HG02840 (cell line): ENCODE results near the gene TXNL1.

Experiments used
- ATAC-seq: cut with Tn5 transposase; IDR thresholded peaks from one replicate; pipeline ENCODE4 v1.9.1; 2021; ENCODE audit warnings: mild to moderate bottlenecking, moderate library complexity, moderate number of reproducible peaks; ENCODE audit not compliant: unreplicated experiment, low FRiP score

TXNL1 gene

DNA sequence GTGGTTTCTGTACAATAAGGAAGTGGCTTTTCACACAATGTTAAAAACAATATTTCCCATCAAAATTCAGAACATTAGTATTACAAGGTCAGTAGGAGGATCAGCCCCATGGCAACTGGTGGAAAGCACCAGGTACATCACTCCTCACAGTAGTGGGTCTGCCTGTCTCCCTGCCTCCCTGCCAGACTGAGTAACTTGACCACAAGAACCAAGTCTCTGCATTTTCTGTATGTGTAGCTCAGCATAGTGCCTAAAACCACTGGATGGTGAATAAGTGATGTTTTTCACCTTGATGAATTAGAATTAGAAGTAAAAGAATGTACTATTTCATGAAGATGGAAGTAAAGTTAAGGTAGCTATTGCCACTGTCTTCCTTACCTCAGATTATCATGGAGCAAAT is 8.7 kb upstream of the TXNL1 start:
- ATAC-seq: no peak

DNA sequence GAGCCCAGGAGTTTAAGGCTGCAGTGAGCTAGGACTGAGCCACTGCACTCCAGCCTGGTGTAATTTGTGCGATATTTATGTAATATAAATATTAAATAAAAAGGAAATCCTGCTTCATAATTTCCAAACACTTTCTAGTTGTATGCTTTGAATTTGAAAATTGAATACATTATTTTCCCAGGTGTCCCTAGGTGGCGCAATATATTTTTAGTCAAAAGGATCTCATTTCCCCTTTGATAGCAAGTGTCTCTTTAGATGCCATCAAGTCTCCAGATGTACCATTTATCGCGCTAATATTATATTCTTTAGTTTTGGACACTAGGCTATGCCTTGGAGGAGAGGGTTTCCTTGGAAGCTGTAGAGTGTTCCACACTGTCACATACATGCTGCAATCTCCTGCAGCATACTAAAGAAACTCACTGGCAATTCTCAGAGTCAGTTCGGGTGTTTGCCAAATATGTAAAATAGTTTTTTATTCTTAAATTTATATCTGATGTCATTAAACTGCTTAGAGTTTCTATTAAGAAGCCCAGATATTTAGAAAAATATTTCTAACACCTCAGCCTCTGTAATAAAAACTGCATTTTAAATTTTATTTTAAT is 7.1 kb upstream of the TXNL1 start:
- no peak for ATAC-seq

DNA sequence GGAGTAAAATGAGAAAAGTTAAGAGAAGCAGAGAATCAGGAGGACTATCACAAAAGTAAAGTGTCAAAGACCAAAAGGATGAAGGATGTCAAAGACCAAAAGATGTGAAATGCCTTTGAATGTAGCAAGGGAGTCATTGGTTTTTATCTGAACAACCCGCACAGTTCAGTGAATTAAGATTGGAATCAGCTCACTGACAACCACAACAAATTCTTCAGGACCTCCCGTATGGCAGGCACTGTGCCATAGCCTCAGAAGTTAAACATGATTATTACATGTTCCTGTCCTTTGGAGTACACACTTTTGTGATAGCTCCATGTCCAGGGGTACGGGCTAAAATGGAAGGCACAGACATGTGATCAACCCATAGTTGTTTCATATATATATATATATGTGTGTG is 5.0 kb upstream of the TXNL1 start:
- no peak for ATAC-seq

DNA sequence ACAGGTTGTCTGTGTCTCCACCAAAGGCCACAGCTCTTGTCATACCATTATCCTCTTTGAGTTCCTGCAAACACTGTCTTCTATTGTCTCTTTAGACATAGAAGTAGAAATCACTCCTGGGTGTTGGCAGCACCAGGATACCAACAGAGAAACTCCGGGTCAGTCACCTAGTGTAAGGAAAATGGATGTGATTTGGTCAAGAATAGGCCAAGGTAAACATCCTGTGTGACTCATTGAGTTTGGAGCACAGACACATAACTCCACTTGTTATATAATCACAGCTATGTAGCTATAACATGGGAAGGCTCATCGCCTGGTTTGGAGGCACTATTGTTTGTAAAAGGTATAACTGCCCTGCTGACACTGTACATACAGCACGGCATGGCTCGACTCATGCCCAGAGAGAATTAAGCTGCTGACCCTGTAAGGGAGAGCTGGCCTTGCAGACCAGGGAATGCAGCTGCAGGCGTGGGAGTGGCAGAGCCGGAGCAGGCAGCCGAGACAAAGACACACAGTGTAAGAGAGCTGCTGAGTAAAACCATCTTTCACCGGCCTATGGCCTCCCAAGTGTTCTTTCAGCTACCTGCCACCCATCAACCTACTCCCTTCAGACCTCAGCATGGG is 3.4 kb upstream of the TXNL1 start:
- no peak for ATAC-seq

DNA sequence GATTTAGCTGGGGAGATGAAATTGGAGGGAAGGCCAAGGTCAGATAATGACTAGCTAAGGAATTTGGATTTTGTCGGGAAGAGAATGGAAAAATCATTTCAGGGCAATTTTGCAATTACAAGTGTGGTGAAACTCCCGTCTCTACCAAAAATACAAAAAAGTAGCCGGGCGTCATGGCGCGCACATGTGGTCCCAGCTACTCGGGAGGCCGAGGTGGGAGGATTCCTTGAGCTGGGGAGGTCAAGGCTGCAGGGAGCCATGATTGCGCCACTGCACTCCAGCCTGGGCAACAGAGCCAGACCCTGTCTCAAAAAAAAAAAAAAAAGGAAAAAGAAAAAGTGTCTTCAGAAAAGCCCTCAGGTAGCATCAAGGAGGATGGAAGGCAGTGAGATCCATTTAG is 1.2 kb upstream of the TXNL1 start:
- no peak for ATAC-seq

DNA sequence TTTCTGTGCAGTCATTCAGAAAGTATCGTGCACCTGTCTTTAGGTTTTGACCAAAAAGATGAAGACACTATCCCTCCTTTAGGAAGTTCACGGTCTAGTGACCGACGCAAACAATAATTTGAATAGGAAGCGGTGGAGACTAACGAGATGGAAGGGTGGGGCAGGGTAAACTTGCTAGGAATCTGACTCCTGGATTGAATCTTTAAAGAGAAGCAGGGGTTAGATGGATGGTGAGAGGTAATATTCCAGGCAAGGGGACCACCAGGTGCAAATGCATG is 651 bp upstream of the TXNL1 start:
- ATAC-seq: no peak

DNA sequence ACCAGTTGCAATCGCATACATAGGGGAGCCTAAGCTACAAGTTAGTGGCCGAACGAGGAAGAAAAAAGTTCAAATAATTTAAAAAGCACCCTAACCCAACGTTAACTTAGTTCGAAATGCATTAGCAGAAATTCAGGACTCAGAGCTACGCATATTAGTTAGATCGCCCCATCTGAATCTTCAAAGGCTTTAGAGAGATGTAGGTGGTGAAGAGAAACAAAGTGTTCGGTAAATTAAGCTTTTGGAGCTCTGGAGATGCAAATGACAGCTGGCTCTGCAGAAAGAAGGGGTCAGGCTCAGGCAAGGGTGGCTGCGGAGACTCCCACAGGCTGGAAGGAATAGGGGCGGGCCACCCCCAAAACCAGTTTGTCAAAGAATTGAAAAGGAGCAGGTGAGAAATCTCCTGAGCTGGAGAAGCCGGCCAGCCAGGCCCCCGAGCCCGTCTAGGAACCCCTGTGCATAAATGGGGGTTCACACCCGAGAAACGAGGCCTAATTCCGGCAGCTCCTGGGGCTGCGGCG is 621 bp downstream of the TXNL1 start:
- peak; percentile 5 for ATAC-seq

DNA sequence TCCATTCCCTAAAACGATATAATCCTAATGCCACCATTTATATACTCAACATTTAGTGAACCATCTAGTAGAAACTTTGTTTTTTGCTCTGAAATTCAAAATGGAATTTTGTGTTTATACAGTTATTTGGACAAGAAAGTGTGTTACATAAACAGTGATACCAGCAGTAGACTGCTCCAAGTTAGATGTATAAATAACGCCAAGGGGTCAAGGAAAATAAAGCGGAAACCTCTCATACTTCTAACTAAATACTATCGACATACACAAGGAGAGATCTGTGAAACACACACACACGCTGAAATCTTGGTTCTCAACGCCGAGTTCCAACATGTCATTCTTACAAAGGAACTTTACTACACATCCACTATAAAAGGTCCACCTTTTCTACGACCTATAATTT is 1.2 kb downstream of the TXNL1 start:
- no peak for ATAC-seq

DNA sequence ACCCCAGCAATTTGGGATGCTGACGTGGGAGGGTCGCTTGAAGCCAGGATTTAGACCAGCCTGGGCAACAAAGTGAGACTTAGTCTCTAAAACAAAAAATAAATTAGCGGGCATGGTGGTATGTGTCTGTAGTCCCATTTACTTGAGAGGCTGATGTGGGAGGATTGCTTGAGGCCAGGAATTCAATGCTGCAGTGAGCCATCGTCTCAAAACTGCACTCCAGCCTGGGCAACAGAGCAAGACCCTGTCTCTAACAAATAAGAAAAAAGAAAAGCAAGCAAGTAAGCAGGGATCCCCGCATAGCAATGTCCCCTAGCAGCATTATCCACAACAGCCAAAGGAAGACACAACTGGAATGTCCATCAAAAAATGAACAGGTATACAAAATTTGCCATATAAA is 3.4 kb downstream of the TXNL1 start:
- no peak for ATAC-seq

DNA sequence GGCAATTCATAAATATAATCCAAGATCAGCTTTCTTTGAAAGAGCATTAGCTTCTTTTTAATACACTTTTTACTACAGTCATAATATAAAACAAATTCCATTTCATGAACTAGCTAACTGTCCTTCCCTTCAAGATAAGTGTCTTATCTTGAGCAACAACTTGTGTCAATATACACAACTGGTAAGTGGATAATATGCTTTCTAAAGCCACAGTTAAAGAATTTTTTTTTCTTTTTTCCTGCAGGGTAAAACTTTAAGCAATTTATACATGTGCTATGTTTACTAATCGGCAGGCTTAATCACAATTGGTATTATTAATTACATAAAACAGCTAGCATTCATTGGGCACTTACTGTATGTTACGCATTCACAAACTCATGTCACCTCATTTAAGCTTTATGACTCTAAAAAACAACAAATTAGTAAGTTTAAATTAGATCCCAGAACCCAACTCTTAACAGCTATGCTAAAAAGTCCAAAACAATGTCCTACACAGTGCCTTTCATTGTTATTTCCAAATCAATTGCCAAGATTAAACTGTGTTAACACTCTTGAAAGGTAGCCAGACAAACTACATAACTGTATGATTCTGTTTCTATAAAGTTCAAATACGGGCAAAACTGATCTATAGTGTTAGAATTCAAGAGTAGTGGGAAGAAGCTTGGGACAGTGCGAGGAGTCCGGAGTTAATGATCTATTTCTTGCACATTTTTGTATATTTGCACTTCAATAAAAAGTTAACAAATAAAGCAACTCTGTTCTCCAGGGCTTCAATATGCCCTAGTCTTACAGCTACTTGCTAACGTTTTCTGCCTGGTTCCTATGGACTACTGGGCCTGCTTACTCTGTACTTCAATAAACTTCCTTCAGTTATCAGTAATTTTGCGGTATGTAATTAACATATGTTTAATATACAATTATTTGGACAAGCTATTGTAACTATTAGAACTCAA is 6.0 kb downstream of the TXNL1 start:
- no peak for ATAC-seq

DNA sequence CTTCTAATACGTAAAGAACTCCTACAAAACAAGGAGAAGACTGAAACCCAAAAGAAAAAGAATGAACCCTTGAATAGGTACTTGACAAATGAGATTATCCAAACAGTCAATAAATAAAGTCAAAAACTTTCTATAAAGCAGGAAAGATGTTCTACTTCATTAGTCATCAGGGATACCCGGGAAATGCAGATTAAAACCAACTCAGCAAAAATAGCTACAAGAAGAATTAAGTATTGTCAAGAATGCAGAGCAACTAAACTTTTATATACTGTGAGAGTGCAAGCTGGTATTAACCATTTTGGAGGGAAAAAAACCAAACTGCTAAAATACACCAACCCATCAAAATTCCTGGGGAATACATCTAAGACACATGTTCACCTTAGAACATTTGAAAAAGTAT is 10.4 kb downstream of the TXNL1 start:
- ATAC-seq: no peak

DNA sequence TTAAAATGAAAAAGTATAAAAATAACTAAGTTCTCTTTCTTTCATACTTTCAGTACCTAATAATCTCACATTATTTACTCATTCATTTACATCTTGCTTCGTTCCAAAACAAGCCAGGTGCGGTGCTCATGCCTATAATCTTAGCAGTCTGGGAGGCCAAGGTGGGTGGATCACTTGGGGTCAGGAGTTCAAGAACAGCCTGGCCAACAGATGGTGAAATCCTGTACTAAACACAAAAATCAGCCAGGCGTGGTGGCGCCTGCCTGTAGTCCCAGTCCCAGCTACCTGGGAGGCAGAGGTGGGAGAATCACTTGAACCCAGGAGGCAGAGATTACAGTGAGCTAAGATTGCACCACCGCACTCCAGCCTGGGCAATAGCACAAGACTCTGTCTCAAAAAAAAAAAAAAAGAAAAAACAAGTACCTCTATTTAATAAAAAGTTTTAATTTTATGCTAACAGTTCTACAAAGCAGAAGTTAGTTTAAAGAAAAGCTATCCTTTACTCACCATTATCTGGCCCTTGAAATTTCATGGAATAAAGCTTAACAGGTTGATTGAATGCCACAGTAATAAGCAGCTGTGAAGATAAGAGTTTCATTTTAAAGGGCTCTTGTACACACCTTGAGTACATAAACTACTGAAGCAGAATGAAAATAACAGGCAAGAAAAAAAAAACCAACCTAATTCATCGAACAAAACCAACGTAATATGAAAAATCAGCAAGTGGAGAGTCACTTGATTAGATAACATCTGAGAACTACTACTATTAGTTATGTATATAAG is 22.5 kb downstream of the TXNL1 start:
- ATAC-seq: no peak

DNA sequence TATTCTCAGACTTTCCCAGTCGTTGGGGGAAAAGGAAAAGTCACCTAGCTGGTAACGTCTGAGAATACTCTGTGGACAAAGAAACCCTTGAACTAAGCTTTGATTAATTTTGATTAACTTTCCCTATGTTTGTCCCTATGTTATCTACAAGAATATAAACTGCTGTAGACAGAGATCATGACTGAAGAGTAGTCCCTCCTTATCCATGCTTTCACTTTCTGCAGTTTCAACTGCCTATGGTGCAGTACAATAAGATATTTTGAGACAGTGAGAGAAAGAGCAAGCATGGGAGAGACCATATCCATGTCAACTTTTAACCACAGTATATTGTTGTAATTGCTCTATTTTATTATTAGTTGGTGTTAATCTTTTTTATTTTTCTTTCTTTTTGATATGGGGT is 31.8 kb downstream of the TXNL1 start:
- no peak for ATAC-seq

DNA sequence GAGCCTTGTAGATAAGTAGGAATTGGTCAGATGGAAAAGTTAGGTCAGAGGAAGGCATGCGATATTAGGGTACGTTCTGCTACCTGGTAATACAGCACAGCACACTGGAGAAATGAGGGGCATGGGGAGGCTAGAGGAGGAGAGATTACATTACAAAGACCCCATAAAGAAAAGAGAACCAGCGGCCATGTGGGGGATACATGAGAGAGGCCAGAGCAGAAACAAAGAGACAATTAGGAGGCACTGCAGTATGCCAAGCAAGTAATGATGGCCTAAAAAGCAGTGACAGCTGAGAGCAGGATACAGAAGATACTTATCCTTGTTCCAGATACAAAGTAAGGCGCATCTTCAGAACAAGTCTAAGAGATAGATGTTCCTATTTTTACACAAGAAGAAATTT is 40.0 kb downstream of the TXNL1 start:
- no peak for ATAC-seq

DNA sequence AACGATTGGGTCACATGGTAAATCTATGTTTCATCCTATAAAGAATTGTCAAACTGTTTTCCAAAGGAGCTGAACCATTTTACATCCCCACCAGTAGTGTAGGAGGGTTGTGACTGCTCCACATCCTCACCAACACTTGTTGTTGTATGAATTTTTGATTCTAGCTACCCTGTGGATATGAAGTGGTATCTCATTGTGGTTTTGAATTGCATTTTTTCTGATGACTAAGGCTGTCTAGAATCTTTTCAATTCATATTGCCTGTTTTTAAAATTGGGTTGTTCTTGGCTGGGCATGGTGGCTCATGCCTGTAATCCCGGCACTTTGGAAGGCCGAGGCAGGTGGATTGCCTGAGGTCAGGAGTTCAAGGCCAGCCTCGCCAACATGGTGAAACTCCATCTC is 44.5 kb downstream of the TXNL1 start:
- no peak for ATAC-seq

DNA sequence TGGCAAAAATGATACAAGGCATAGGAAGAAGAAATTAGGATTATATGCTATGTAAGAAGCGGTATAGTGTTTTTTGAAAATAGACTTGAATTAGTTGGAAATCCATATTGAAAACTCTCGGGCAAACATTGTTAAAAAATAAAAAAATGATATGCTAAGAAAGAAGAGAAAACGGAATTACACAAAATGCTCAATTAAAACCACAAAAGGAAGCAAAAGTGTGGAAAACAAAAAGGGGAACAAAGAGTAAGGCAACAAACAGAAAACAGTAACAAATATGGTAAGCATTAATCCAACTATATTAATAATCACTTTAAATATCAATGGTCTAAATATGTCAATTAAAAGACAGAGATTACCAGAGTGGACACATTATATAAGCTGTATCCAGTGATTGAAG is 58.4 kb downstream of the TXNL1 start:
- no peak for ATAC-seq

DNA sequence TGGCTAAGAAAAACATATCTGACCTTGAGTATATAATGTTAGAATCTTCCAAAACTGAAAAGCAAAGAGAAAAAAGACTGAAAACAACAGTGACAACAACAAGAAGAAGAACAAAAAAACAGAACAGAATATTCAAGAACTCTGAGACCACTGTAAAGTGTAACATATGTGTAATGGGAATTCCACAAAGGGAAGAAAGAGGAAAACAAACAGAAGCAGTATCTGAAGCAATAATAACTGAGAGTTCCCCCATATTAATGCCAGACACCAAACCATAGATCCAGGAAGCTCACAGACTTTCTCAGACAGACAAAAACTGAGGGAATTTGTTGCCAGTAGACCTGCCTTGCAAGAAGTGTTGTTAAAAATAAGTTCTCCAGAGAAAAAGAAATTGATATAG is 58.9 kb downstream of the TXNL1 start:
- no peak for ATAC-seq

DNA sequence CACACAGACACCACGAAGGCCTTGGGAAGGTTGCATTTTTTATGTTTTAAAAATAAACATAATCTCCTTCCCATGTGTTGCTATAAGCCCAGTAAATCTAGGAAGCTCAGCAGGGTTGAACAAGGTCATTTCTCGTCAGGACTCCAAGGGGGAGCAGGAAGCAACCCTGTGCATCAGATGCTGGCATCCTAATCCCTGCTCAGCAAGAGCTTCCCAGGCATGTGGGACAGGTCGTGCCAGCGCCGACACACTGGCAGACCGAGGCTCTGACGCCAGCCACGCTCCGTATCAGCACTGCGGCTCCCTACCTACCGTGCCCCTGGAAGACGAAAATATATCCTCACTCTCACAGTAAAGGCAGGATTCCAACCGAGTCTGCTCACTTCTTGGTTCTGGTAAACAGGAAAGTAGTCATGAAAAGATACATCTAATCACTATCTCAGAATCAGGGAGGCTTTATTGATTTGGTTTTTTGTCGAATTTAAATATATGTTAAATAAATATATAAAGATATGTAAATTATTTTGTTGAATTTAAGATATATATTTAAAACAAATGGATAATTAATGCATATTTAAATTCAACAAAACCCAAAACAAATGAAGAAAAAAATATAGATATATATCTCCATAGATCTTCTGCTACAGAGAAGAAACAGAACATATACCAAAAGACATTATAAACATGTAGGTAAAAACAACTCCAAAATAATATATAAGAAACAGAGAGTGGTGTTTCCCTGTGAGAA is 61.4 kb downstream of the TXNL1 start:
- no peak for ATAC-seq

DNA sequence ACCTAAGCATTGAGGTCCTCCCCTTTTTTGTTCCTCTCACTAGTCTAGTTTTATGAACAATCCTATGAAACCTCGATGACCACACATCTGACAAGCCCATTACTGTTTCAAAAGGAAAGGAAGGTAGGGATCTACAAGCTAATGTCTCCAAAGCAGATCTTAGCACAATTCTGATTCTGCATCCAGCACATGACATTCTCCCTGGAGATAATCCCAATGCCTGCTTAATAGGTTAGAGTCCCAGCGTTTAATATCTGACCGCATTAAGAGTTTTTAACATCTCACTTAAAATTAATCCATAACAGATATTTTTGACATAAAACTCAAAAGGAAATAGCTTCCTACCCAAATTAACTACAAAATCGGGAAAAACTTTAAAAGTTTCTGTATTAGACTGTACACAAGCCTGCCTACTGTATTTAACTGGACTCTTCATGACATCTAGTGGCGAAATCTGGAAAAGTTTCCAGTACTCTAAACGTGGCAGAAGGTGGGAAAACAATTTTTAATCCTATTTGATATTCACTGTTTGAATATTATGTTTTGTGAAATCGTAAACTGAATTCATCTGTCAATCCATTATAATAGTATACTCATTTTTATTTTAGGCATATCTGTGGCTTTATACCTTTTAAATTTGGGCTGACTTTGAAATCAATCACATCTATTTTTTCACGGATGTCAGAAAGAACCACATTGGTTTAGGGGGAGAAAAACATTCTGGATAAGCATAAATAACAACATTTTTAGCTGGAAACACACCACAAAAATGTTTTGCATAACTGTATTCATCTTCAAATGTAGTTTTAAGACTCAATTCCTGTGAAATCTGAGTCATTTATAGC is 62.4 kb downstream of the TXNL1 start:
- no peak for ATAC-seq
